Measurements from ENCODE around the gene TMEM132D. TPM values are rescaled to one million over a fixed set of nuclear protein-coding genes. Genes with fewer than 3 reads are reported as not detected.

The TMEM132D gene
- total RNA-seq, 2 experiments from 2014 or later = not detected

- Histone ChIP-seq H2AFZ (ENCODE audit: low read length) (no peak overlapping the region), H3K36me3 (ENCODE audit: insufficient read depth, low read length) (no peaks in the 10 kb centered on the region), H4K20me1 (ENCODE audit: insufficient read depth, low read length) (no peaks in the 10 kb centered on the region), H3K9me3 (ENCODE audit: low read length) (no peaks in the 10 kb centered on the region), H3K27ac (ENCODE audit: low read depth, low read length, poor library complexity, severe bottlenecking) (no peak overlapping the region), H3K79me2 (ENCODE audit: insufficient read depth, low read depth, low read length) (no peaks in the 10 kb centered on the region), H3K9me2 (ENCODE audit: insufficient read depth, low read length) (no peaks in the 10 kb centered on the region), H3K4me3 (ENCODE audit: low read depth, low read length, poor library complexity, severe bottlenecking) (no peak overlapping the region), H3K4me1 (ENCODE audit: insufficient read depth, low read length, poor library complexity, severe bottlenecking) (no peaks in the 10 kb centered on the region), H3K4me2 (ENCODE audit: low read length) (no peak overlapping the region)
- no TSS peak for BruUV-seq (replicated peaks)
- ChIA-PET POLR2A (no interaction called here), CTCF (ENCODE audit: unreplicated experiment) (no interaction called here)
- TF ChIP-seq, protein P1, sequence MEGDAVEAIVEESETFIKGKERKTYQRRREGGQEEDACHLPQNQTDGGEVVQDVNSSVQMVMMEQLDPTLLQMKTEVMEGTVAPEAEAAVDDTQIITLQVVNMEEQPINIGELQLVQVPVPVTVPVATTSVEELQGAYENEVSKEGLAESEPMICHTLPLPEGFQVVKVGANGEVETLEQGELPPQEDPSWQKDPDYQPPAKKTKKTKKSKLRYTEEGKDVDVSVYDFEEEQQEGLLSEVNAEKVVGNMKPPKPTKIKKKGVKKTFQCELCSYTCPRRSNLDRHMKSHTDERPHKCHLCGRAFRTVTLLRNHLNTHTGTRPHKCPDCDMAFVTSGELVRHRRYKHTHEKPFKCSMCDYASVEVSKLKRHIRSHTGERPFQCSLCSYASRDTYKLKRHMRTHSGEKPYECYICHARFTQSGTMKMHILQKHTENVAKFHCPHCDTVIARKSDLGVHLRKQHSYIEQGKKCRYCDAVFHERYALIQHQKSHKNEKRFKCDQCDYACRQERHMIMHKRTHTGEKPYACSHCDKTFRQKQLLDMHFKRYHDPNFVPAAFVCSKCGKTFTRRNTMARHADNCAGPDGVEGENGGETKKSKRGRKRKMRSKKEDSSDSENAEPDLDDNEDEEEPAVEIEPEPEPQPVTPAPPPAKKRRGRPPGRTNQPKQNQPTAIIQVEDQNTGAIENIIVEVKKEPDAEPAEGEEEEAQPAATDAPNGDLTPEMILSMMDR (conservative IDR thresholded peaks at IDR 0.05; ENCODE audit: low read length) = no peak
- no peak for TF ChIP-seq EZH2phosphoT487 (IDR thresholded peaks at IDR 0.05; ENCODE audit: borderline replicate concordance, low read depth, low read length)
- DNase-seq (ENCODE audit: low spot score) = no peak
- intact Hi-C loops (cut with micrococcal nuclease; ENCODE audit: unreplicated experiment) = no loop called here
These were observed 591.8 kb downstream of the TMEM132D start for GRCh38 chr12:129312048-129312447.

DNA sequence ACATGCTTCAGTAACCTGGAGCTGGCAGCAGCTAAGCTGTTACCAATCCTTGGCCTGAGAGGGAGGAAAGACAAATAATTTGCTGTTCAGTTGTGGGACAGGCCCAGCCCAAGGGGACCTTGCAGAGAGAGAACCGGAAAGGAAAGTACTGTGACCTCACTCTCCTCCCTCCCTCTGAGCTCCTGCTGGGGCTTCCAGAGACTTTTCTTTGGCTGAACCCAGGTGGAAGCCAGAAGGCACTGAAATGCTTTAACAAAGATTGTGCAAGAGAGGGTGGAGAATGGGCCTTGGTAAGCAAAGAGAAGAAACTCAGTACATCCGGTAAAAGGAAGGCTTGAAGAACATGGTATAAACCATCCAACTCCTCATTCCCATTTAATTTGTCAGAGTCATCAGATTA is 593.5 kb downstream of the TMEM132D start:
- H3K4me3 ChIP-seq (ENCODE audit: low read depth, low read length, poor library complexity, severe bottlenecking) = no peak overlapping the region
- ChIA-PET CTCF (ENCODE audit: unreplicated experiment) (no interaction called here), POLR2A (interaction anchor here (1.2 kb wide), 1 partner anchor 9 kb away, joined by 3 read pairs; no protein-coding TSS in a partner anchor)
- no peaks in the 10 kb centered on the region for H4K20me1 ChIP-seq (ENCODE audit: insufficient read depth, low read length)
- BruUV-seq (replicated peaks) = no TSS peak
- TF ChIP-seq, protein P1 (conservative IDR thresholded peaks at IDR 0.05; ENCODE audit: low read length) = no peak
- TF ChIP-seq EZH2phosphoT487 (IDR thresholded peaks at IDR 0.05; ENCODE audit: borderline replicate concordance, low read depth, low read length) = no peak
- no peaks in the 10 kb centered on the region for H3K79me2 ChIP-seq (ENCODE audit: insufficient read depth, low read depth, low read length)
- H3K9me3 ChIP-seq (ENCODE audit: low read length) = no peaks in the 10 kb centered on the region
- H2AFZ ChIP-seq (ENCODE audit: low read length) = no peak overlapping the region
- no peaks in the 10 kb centered on the region for H3K36me3 ChIP-seq (ENCODE audit: insufficient read depth, low read length)
- DNase-seq (ENCODE audit: low spot score) = no peak
- H3K9me2 ChIP-seq (ENCODE audit: insufficient read depth, low read length) = no peaks in the 10 kb centered on the region
- H3K4me1 ChIP-seq (ENCODE audit: insufficient read depth, low read length, poor library complexity, severe bottlenecking) = no peaks in the 10 kb centered on the region
- H3K27ac ChIP-seq (ENCODE audit: low read depth, low read length, poor library complexity, severe bottlenecking) = no peak overlapping the region
- intact Hi-C loops (cut with micrococcal nuclease; ENCODE audit: unreplicated experiment) = no loop called here
- H3K4me2 ChIP-seq (ENCODE audit: low read length) = no peak overlapping the region

GRCh38 chr12:129305851-129306250 is 598.0 kb downstream of the TMEM132D start:
- H4K20me1 ChIP-seq (ENCODE audit: insufficient read depth, low read length) = no peaks in the 10 kb centered on the region
- no peak for DNase-seq (ENCODE audit: low spot score)
- no peaks in the 10 kb centered on the region for H3K36me3 ChIP-seq (ENCODE audit: insufficient read depth, low read length)
- intact Hi-C loops (cut with micrococcal nuclease; ENCODE audit: unreplicated experiment) = no loop called here
- H3K4me3 ChIP-seq (ENCODE audit: low read depth, low read length, poor library complexity, severe bottlenecking) = no peak overlapping the region
- no peaks in the 10 kb centered on the region for H3K4me1 ChIP-seq (ENCODE audit: insufficient read depth, low read length, poor library complexity, severe bottlenecking)
- TF ChIP-seq, protein P1 (conservative IDR thresholded peaks at IDR 0.05; ENCODE audit: low read length) = no peak
- no peak for TF ChIP-seq EZH2phosphoT487 (IDR thresholded peaks at IDR 0.05; ENCODE audit: borderline replicate concordance, low read depth, low read length)
- ChIA-PET POLR2A (interaction anchor here (0.6 kb wide), 1 partner anchor 204 kb away, joined by 3 read pairs; no protein-coding TSS in a partner anchor), CTCF (ENCODE audit: unreplicated experiment) (no interaction called here)
- H3K9me3 ChIP-seq (ENCODE audit: low read length) = no peaks in the 10 kb centered on the region
- no peaks in the 10 kb centered on the region for H3K9me2 ChIP-seq (ENCODE audit: insufficient read depth, low read length)
- H2AFZ ChIP-seq (ENCODE audit: low read length) = no peak overlapping the region
- no peak overlapping the region for H3K27ac ChIP-seq (ENCODE audit: low read depth, low read length, poor library complexity, severe bottlenecking)
- H3K4me2 ChIP-seq (ENCODE audit: low read length) = no peak overlapping the region
- no TSS peak for BruUV-seq (replicated peaks)
- H3K79me2 ChIP-seq (ENCODE audit: insufficient read depth, low read depth, low read length) = no peaks in the 10 kb centered on the region

Measured in OCI-LY7 (cell line).